GM12878 (cell line): ENCODE data around the gene FBRSL1. TPM values are rescaled to one million over a fixed set of nuclear protein-coding genes. Genes with fewer than 3 reads are reported as not detected.

ENCODE experiments used
- ATAC-seq: fragments of 200-7000 bp; cut with Tn5 transposase; 3 replicates; pipeline ENCODE4 v1.9.1; 2020; ENCODE audit warnings: mild to moderate bottlenecking, moderate library complexity
- BruUV-seq: library from RNA; stranded (reverse); fragments of 400-500 nt; replicated peaks from 2 replicates; lab custom pipeline; 2021; lab: Mats Ljungman, UMichigan
- CTCF ChIA-PET: fragments of 300-600 bp; sonication (Branson Sonifier 250); formaldehyde crosslinking; extraction: SDS; loops from one replicate; lab custom pipeline; 2021; ENCODE audit warnings: inconsistent platforms; lab: Yijun Ruan, JAX
- POLR2A ChIA-PET: fragments of 350-600 bp; formaldehyde crosslinking; extraction: SDS; loops from one replicate; lab custom pipeline; 2021; ENCODE audit warnings: inconsistent platforms; lab: Charles Lee
- RAD21 ChIA-PET: fragments of 300-600 bp; sonication (Branson Sonifier 250); formaldehyde crosslinking; loops from one replicate; lab custom pipeline; 2023; ENCODE audit warnings: antibody characterized with exemption; ENCODE audit not compliant: unreplicated experiment; lab: Charles Lee
- SMC1A ChIA-PET: fragments of 300-600 bp; sonication (Branson Sonifier 250); formaldehyde crosslinking; loops from one replicate; lab custom pipeline; 2023; ENCODE audit not compliant: unreplicated experiment, uncharacterized antibody; lab: Charles Lee
- DNase-seq: peaks from one replicate; pipeline ENCODE4 v3.0.0-alpha.2; 2011; ENCODE audit warnings: low read depth, low spot score
- FAIRE-seq: peaks from 3 replicates; lab custom pipeline; 2011; peaks lifted over from hg19 to GRCh38; lab: Jason Lieb, UNC
- H2AFZ ChIP-seq: 2 replicates; pipeline ENCODE4 v1.6.0; 2011; ENCODE audit warnings: low read depth, low read length, control low read depth; ENCODE audit not compliant: control insufficient read depth
- H3K27ac ChIP-seq: 2 replicates; pipeline ENCODE4 v1.5.1; 2011; ENCODE audit warnings: control low read depth; ENCODE audit not compliant: control insufficient read depth, insufficient read depth
- H3K27me3 ChIP-seq, 2 experiments: replicated peaks in 1 of 2; 2 replicates each; pipeline versions ENCODE4 v1.6.0 to v1.6.1; 2011; ENCODE audit warnings: low read length in 1 of 2; ENCODE audit not compliant: control insufficient read depth in 2 of 2, insufficient read depth in 2 of 2
- H3K36me3 ChIP-seq, 2 experiments: 2 replicates each; pipeline ENCODE4 v1.5.1; 2011; ENCODE audit warnings: low read length in 1 of 2; ENCODE audit not compliant: control insufficient read depth in 2 of 2, insufficient read depth in 2 of 2
- H3K4me1 ChIP-seq: 2 replicates; pipeline ENCODE4 v1.6.1; 2011; ENCODE audit warnings: mild to moderate bottlenecking, low read length, moderate library complexity, mixed read lengths; ENCODE audit not compliant: control insufficient read depth, insufficient read depth
- H3K4me2 ChIP-seq: 2 replicates; pipeline ENCODE4 v1.6.0; 2011; ENCODE audit warnings: control low read depth; ENCODE audit not compliant: control insufficient read depth, insufficient read depth
- H3K4me3 ChIP-seq: fragments of 200-600 bp; sonication (generic); 2 replicates; pipeline ENCODE4 v1.5.1; 2016
- H3K79me2 ChIP-seq: 2 replicates; pipeline ENCODE4 v1.6.0; 2011; ENCODE audit warnings: low read length; ENCODE audit not compliant: control insufficient read depth, insufficient read depth
- H3K9ac ChIP-seq: 2 replicates; pipeline ENCODE4 v1.8.0; 2011; ENCODE audit warnings: low read length, control low read depth, mixed read lengths; ENCODE audit not compliant: control insufficient read depth, insufficient read depth
- H3K9me3 ChIP-seq: replicated peaks from 3 replicates; pipeline ENCODE4 v1.5.1; 2011; ENCODE audit warnings: mild to moderate bottlenecking, low read length; ENCODE audit not compliant: control insufficient read depth, insufficient read depth
- H4K20me1 ChIP-seq: 2 replicates; pipeline ENCODE4 v1.6.0; 2011; ENCODE audit not compliant: control insufficient read depth, insufficient read depth
- CEBPB ChIP-seq, 2 experiments: fragments of 150-350 bp in 1 of 2; IDR thresholded peaks; 2 replicates each; pipeline ENCODE4 v1.6.1; 2012 to 2014; ENCODE audit warnings: low read depth in 2 of 2, low read length in 2 of 2, borderline replicate concordance in 1 of 2, inconsistent platforms in 1 of 2
- CHD4 ChIP-seq: fragments of 200-600 bp; sonication (generic); IDR thresholded peaks from 2 replicates; pipeline ENCODE4 v1.6.1; 2016; ENCODE audit warnings: mild to moderate bottlenecking
- CUX1 ChIP-seq: IDR thresholded peaks from 2 replicates; pipeline ENCODE4 v1.6.1; 2012; ENCODE audit warnings: improper control_type of control experiment, low read depth, low read length; ENCODE audit not compliant: insufficient replicate concordance
- EGR1 ChIP-seq, 2 experiments: IDR thresholded peaks; 1 replicate in 1 of 2; 2 replicates in 1 of 2; pipeline ENCODE4 v1.6.1; 2011 to 2012; ENCODE audit warnings: low read depth in 2 of 2, low read length in 2 of 2, borderline replicate concordance in 1 of 2, mild to moderate bottlenecking in 1 of 2, moderate library complexity in 1 of 2
- EZH2 ChIP-seq: IDR thresholded peaks from 2 replicates; pipeline ENCODE4 v1.6.1; 2012; ENCODE audit warnings: low read depth, mild to moderate bottlenecking, control low read depth, inconsistent platforms, low read length, borderline replicate concordance; ENCODE audit not compliant: control insufficient read depth
- POLR2AphosphoS5 ChIP-seq: IDR thresholded peaks from 2 replicates; pipeline ENCODE4 v1.6.1; 2011; ENCODE audit warnings: mild to moderate bottlenecking, low read length, inconsistent platforms
- RUNX3 ChIP-seq: IDR thresholded peaks from 2 replicates; pipeline ENCODE4 v1.6.1; 2012; ENCODE audit warnings: low read length, inconsistent platforms
- SMAD1 ChIP-seq: fragments of 450-650 bp; IDR thresholded peaks from 2 replicates; pipeline ENCODE4 v1.6.1; 2018; ENCODE audit warnings: mild to moderate bottlenecking, low read depth; ENCODE audit not compliant: partially characterized antibody
- TCF7 ChIP-seq: IDR thresholded peaks from 2 replicates; pipeline ENCODE4 v1.6.1; 2014; ENCODE audit warnings: antibody characterized with exemption, borderline replicate concordance
- WRNIP1 ChIP-seq: IDR thresholded peaks from 2 replicates; pipeline ENCODE4 v1.6.1; 2011; ENCODE audit warnings: low read depth, low read length, improper control_type of control experiment, borderline replicate concordance
- ZBTB40 ChIP-seq: fragments of 450-650 bp; IDR thresholded peaks from 2 replicates; pipeline ENCODE4 v1.6.1; 2016; ENCODE audit warnings: mild to moderate bottlenecking, moderate library complexity, borderline replicate concordance
- ZNF384 ChIP-seq: IDR thresholded peaks from 2 replicates; pipeline ENCODE4 v1.6.1; 2012; ENCODE audit warnings: low read depth, mild to moderate bottlenecking, low read length, improper control_type of control experiment, borderline replicate concordance
- WGBS: methylation state at CpG from one replicate; pipeline ENCODE4 v1.1.6; 2016; ENCODE audit warnings: low lambda C conversion rate; ENCODE audit not compliant: insufficient replicate concordance, insufficient coverage; ENCODE audit errors: missing lambda C conversion rate; 5-methylcytosine and 5-hydroxymethylcytosine counted together
- in situ Hi-C: fragments of 300-500 bp; cut with MboI; formaldehyde crosslinking; loops from 9 replicates; pipeline ENCODE4 v1.14.3; 2018; ENCODE audit warnings: mixed read lengths
- intact Hi-C: fragments of 100-400 bp; cut with micrococcal nuclease; formaldehyde crosslinking; loops from one replicate; pipeline ENCODE4 v1.14.2; 2022; ENCODE audit not compliant: unreplicated experiment
- polyA plus RNA-seq, 11 experiments: library from polyadenylated mRNA; depleted of rRNA in 4 of 11; unstranded in 6 of 11; stranded (reverse) in 5 of 11; fragments of >200 nt; fragmentation: Nextera tagmentation in 4 of 11; fragmentation: Illumina TruSeq in 1 of 11; extraction: Ambion mirVana in 4 of 11; extraction: Trizol in 1 of 11; gene quantifications; 1 replicate in 1 of 11; 2 replicates in 10 of 11; pipeline versions ENCODE4 v1.2.1 to v1.2.3, GENCODE V29; 2011 to 2016; ENCODE audit warnings: inconsistent platforms in 2 of 11, missing spikeins in 2 of 11, low read depth in 1 of 11
- total RNA-seq, 4 experiments: library from RNA; depleted of rRNA in 3 of 4; stranded (reverse); fragments of >200 nt in 3 of 4; fragmentation: Illumina TruSeq in 1 of 4; extraction: Trizol in 1 of 4; gene quantifications; 2 replicates each; pipeline versions ENCODE4 v1.2.1 to v1.2.3, GENCODE V29; 2013 to 2021

FBRSL1 gene
- total and polyA plus RNA-seq, 10 of the 15 experiments (the other 5 are each of a cell fraction or from before 2014, with no cell fraction given): 0.19 to 55.1 (median 4.1) TPM

- CTCF ChIA-PET: no interaction called here
- Histone ChIP-seq H3K4me2 (no peak overlapping the region), H3K9ac (no peak overlapping the region), H3K4me1 (no peaks in the 10 kb centered on the region), H2AFZ (no peak overlapping the region), H3K27ac (no peak overlapping the region), H3K27me3 (no peaks in the 10 kb centered on the region; a peak in 1 of 4 replicates), H4K20me1 (no peaks in the 10 kb centered on the region; the same call in 1 of the 2 replicates), H3K4me3 (no peak overlapping the region), H3K9me3 (no peaks in the 10 kb centered on the region), H3K79me2 (no peaks in the 10 kb centered on the region), H3K36me3 (peaks cover 0 to 14% of the 10 kb centered on the region in 2 experiments; a peak in 2 of 4 replicates)
- DNase-seq (no peak), FAIRE-seq (no peak), ATAC-seq (no peak)
- SMC1A ChIA-PET: no interaction called here
- RAD21 ChIA-PET: no interaction called here
- BruUV-seq: no TSS peak
- intact Hi-C loops (no loop called here), in situ Hi-C loops (loop anchor here (5.0 kb wide), 1 partner anchor 95 kb away; no protein-coding TSS in a partner anchor)
- POLR2A ChIA-PET: no interaction called here
- 87% methylated on average over 28 of the region's 28 CpGs for WGBS
- TF ChIP-seq SMAD1 (no peak), CHD4 (no peak), EGR1 (IDR thresholded peaks at IDR 0.05; ENCODE audit: borderline replicate concordance in 1 of 2, low read depth in 2 of 2, low read length in 2 of 2) (no peak), CEBPB (IDR thresholded peaks at IDR 0.05; ENCODE audit: borderline replicate concordance in 1 of 2, low read depth in 2 of 2, low read length in 2 of 2) (no peak), EZH2 (no peak), ZBTB40 (no peak), RUNX3 (no peak), TCF7 (no peak), POLR2AphosphoS5 (no peak), WRNIP1 (no peak), CUX1 (no peak), ZNF384 (no peak)
Measured at GRCh38 chr12:132512197-132513069, 22.5 kb downstream of the FBRSL1 start.
